RWPE2 (cell line): Measurements from ENCODE around the gene P2RX3.

Experiments used
- ATAC-seq: fragments of 200-7000 bp; cut with Tn5 transposase; 3 replicates; pipeline ENCODE4 v1.9.1; 2021; ENCODE audit warnings: low read depth
- DNase-seq: peaks from one replicate; pipeline ENCODE4 v3.0.0-alpha.2; 2020; ENCODE audit warnings: low spot score
- H3K27ac ChIP-seq: fragments of 450-650 bp; 2 replicates; pipeline ENCODE4 v1.5.1; 2017; ENCODE audit warnings: mild to moderate bottlenecking; ENCODE audit not compliant: poor library complexity, severe bottlenecking
- H3K27me3 ChIP-seq: fragments of 250-450 bp; sonication (Bioruptor Pico); 2 replicates; pipeline ENCODE4 v1.5.1; 2021; ENCODE audit warnings: mild to moderate bottlenecking, moderate library complexity; ENCODE audit not compliant: insufficient read depth, poor library complexity, severe bottlenecking
- H3K36me3 ChIP-seq: fragments of 250-450 bp; sonication (Bioruptor Pico); 2 replicates; pipeline ENCODE4 v1.5.1; 2020; ENCODE audit warnings: low read depth, mild to moderate bottlenecking, moderate library complexity
- H3K4me1 ChIP-seq: fragments of 250-450 bp; sonication (Bioruptor Pico); 2 replicates; pipeline ENCODE4 v1.5.1; 2021; ENCODE audit warnings: mild to moderate bottlenecking, moderate library complexity; ENCODE audit not compliant: insufficient read depth, poor library complexity, severe bottlenecking
- H3K4me3 ChIP-seq: fragments of 250-450 bp; sonication (Bioruptor Pico); 2 replicates; pipeline ENCODE4 v1.5.1; 2021; ENCODE audit warnings: mild to moderate bottlenecking, moderate library complexity; ENCODE audit not compliant: severe bottlenecking
- H3K9me3 ChIP-seq: fragments of 250-450 bp; sonication (Bioruptor Pico); 2 replicates; pipeline ENCODE4 v1.5.1; 2021; ENCODE audit warnings: mild to moderate bottlenecking, moderate library complexity; ENCODE audit not compliant: severe bottlenecking
- CTCF ChIP-seq: fragments of 450-650 bp; IDR thresholded peaks from one replicate; pipeline ENCODE4 v1.5.1; 2017; ENCODE audit warnings: mild to moderate bottlenecking, moderate library complexity; ENCODE audit not compliant: poor library complexity, severe bottlenecking

P2RX3 gene

GRCh38 chr11:57339328-57339727, 1.2 kb downstream of the P2RX3 start:
- DNase-seq: no peak
- no peak overlapping the region for H3K27ac ChIP-seq
- H3K36me3 ChIP-seq: peaks cover 7% of the 10 kb centered on the region

GRCh38 chr11:57340039-57340615, 2.0 kb downstream of the P2RX3 start:
- ATAC-seq: no peak
- H3K4me1 ChIP-seq: peaks cover 5% of the 10 kb centered on the region

More at GRCh38 chr11:57339328-57339727, 1.2 kb downstream of the P2RX3 start:
- no peak for ATAC-seq
- Histone ChIP-seq H3K4me3 (no peak overlapping the region), H3K4me1 (peaks cover 12% of the 10 kb centered on the region), H3K27me3 (no peaks in the 10 kb centered on the region), H3K9me3 (no peaks in the 10 kb centered on the region)
- no peak for TF ChIP-seq CTCF

GRCh38 chr11:57341250-57341808, 3.2 kb downstream of the P2RX3 start:
- no peaks in the 10 kb centered on the region for H3K27me3 ChIP-seq
- no peak overlapping the region for H3K4me3 ChIP-seq
- DNase-seq: no peak
- no peak for ATAC-seq
- TF ChIP-seq CTCF: no peak
- peaks cover 2% of the 10 kb centered on the region for H3K4me1 ChIP-seq
- no peaks in the 10 kb centered on the region for H3K36me3 ChIP-seq
- H3K9me3 ChIP-seq: no peaks in the 10 kb centered on the region
- no peak overlapping the region for H3K27ac ChIP-seq

More at GRCh38 chr11:57340039-57340615, 2.0 kb downstream of the P2RX3 start:
- Histone ChIP-seq H3K27me3 (no peaks in the 10 kb centered on the region), H3K27ac (no peak overlapping the region), H3K9me3 (no peaks in the 10 kb centered on the region), H3K36me3 (no peaks in the 10 kb centered on the region), H3K4me3 (no peak overlapping the region)
- no peak for TF ChIP-seq CTCF
- DNase-seq: no peak

- Histone ChIP-seq H3K4me1 (no peaks in the 10 kb centered on the region), H3K4me3 (no peak overlapping the region), H3K27me3 (no peaks in the 10 kb centered on the region), H3K27ac (no peak overlapping the region), H3K9me3 (no peaks in the 10 kb centered on the region), H3K36me3 (no peaks in the 10 kb centered on the region)
- ATAC-seq: no peak
- TF ChIP-seq CTCF: no peak
- no peak for DNase-seq
These were observed 4.5 kb downstream of the P2RX3 start for GRCh38 chr11:57342702-57343101.

GRCh38 chr11:57343825-57344224, 5.7 kb downstream of the P2RX3 start:
- DNase-seq (no peak), ATAC-seq (no peak)
- Histone ChIP-seq H3K27ac (no peak overlapping the region), H3K4me3 (no peak overlapping the region), H3K36me3 (no peaks in the 10 kb centered on the region), H3K27me3 (no peaks in the 10 kb centered on the region), H3K9me3 (no peaks in the 10 kb centered on the region), H3K4me1 (no peaks in the 10 kb centered on the region)
- no peak for TF ChIP-seq CTCF
